Osteoblast (primary cell): ENCODE measurements around the gene TSEN54. TPM values are rescaled to one million over a fixed set of nuclear protein-coding genes. Genes with fewer than 3 reads are reported as not detected.

Source experiments
- DNase-seq: peaks from one replicate; pipeline ENCODE4 v3.0.0; 2011; ENCODE audit warnings: low spot score, mixed read lengths; ENCODE audit not compliant: insufficient read length; ENCODE audit errors: missing footprints
- H2AFZ ChIP-seq: 2 replicates; pipeline ENCODE4 v1.6.0; 2011; ENCODE audit warnings: mild to moderate bottlenecking, low read length
- H3K27ac ChIP-seq: 2 replicates; pipeline ENCODE4 v1.5.1; 2011; ENCODE audit warnings: mild to moderate bottlenecking, low read depth, low read length, moderate library complexity
- H3K27me3 ChIP-seq: 2 replicates; pipeline ENCODE4 v1.6.0; 2012; ENCODE audit warnings: mild to moderate bottlenecking, control low read depth, inconsistent platforms, low read length, moderate library complexity; ENCODE audit not compliant: insufficient read depth
- H3K36me3 ChIP-seq: 2 replicates; pipeline ENCODE4 v1.5.1; 2011; ENCODE audit warnings: mild to moderate bottlenecking, low read length, control low read depth, moderate library complexity; ENCODE audit not compliant: insufficient read depth
- H3K4me1 ChIP-seq: 2 replicates; pipeline ENCODE4 v1.5.1; 2011; ENCODE audit warnings: mild to moderate bottlenecking, low read length, control low read depth, moderate library complexity; ENCODE audit not compliant: insufficient read depth
- H3K4me2 ChIP-seq: 2 replicates; pipeline ENCODE4 v1.6.0; 2011; ENCODE audit warnings: mild to moderate bottlenecking, low read length; ENCODE audit not compliant: insufficient read depth
- H3K4me3 ChIP-seq: fragments of 200-600 bp; sonication (generic); 3 replicates; pipeline ENCODE4 v1.5.1; 2012; ENCODE audit warnings: mild to moderate bottlenecking, low read length, inconsistent platforms; ENCODE audit not compliant: insufficient read depth
- H3K79me2 ChIP-seq: 2 replicates; pipeline ENCODE4 v1.6.0; 2012; ENCODE audit warnings: mild to moderate bottlenecking, low read length, control low read depth, inconsistent platforms; ENCODE audit not compliant: insufficient read depth
- H3K9me3 ChIP-seq: 2 replicates; pipeline ENCODE4 v1.5.1; 2011; ENCODE audit warnings: low read depth, low read length, control low read depth
- H4K20me1 ChIP-seq: 2 replicates; pipeline ENCODE4 v1.6.0; 2012; ENCODE audit warnings: mild to moderate bottlenecking, low read length, control low read depth; ENCODE audit not compliant: insufficient read depth
- CTCF ChIP-seq: IDR thresholded peaks from 2 replicates; pipeline ENCODE4 v1.5.1; 2011; ENCODE audit warnings: mild to moderate bottlenecking, low read depth, low read length, moderate library complexity; ENCODE audit errors: extremely low read depth
- total RNA-seq: library from RNA; depleted of rRNA; stranded (reverse); fragments of >200 nt; gene quantifications from 2 replicates; pipeline ENCODE4 v1.2.3, GENCODE V29; 2012

TSEN54 gene
- total RNA-seq, 1 donor, result 10.9 TPM

GRCh38 chr17:75568412-75569255, 52.3 kb downstream of the TSEN54 start:
- peak; percentile 74 for DNase-seq
- Histone ChIP-seq H3K9me3 (no peaks in the 10 kb centered on the region), H3K4me2 (no peak overlapping the region), H4K20me1 (no peaks in the 10 kb centered on the region), H3K4me3 (no peak overlapping the region), H2AFZ (no peak overlapping the region), H3K4me1 (no peaks in the 10 kb centered on the region), H3K79me2 (no peaks in the 10 kb centered on the region), H3K27ac (no peak overlapping the region), H3K36me3 (no peaks in the 10 kb centered on the region), H3K27me3 (no peaks in the 10 kb centered on the region)
- TF ChIP-seq CTCF, result no peak

- Histone ChIP-seq H3K27ac (no peak overlapping the region), H2AFZ (no peak overlapping the region), H3K4me3 (no peak overlapping the region), H3K79me2 (no peaks in the 10 kb centered on the region), H3K4me2 (no peak overlapping the region), H3K4me1 (no peaks in the 10 kb centered on the region), H4K20me1 (no peaks in the 10 kb centered on the region), H3K27me3 (no peaks in the 10 kb centered on the region), H3K9me3 (no peaks in the 10 kb centered on the region), H3K36me3 (no peaks in the 10 kb centered on the region)
- DNase-seq, result no peak
- TF ChIP-seq CTCF, result no peak
Observed at GRCh38 chr17:75570034-75570676, 53.8 kb downstream of the TSEN54 start.

- no peaks in the 10 kb centered on the region for H3K9me3 ChIP-seq
- H4K20me1 ChIP-seq, result no peaks in the 10 kb centered on the region
- H3K27me3 ChIP-seq, result no peaks in the 10 kb centered on the region
- peak; percentile 79 for DNase-seq
- H3K79me2 ChIP-seq, result no peaks in the 10 kb centered on the region
- H3K4me3 ChIP-seq, result no peak overlapping the region
- H3K4me1 ChIP-seq, result no peaks in the 10 kb centered on the region
- H3K27ac ChIP-seq, result no peak overlapping the region
- H3K4me2 ChIP-seq, result no peak overlapping the region
- no peak for TF ChIP-seq CTCF
- no peaks in the 10 kb centered on the region for H3K36me3 ChIP-seq
- no peak overlapping the region for H2AFZ ChIP-seq
Observed at GRCh38 chr17:75570772-75571171, 54.4 kb downstream of the TSEN54 start.

GRCh38 chr17:75571197-75571884, 55.0 kb downstream of the TSEN54 start:
- H3K36me3 ChIP-seq, result no peaks in the 10 kb centered on the region
- H3K9me3 ChIP-seq, result no peaks in the 10 kb centered on the region
- H3K4me3 ChIP-seq, result no peak overlapping the region
- no peak for TF ChIP-seq CTCF
- no peaks in the 10 kb centered on the region for H3K4me1 ChIP-seq
- no peak overlapping the region for H3K27ac ChIP-seq
- H3K4me2 ChIP-seq, result no peak overlapping the region
- no peaks in the 10 kb centered on the region for H3K27me3 ChIP-seq
- peak; percentile 82 for DNase-seq
- H2AFZ ChIP-seq, result no peak overlapping the region
- H4K20me1 ChIP-seq, result no peaks in the 10 kb centered on the region
- H3K79me2 ChIP-seq, result no peaks in the 10 kb centered on the region
